ENCODE measurements around the gene GP9. TPM values are rescaled to one million over a fixed set of nuclear protein-coding genes. Genes with fewer than 3 reads are reported as not detected.
"Not testable (repeated sequence)": the region's sequence is repeated elsewhere in the genome, so short reads cannot be mapped to it uniquely, and the experiment has no call there.

GP9 gene
- total and polyA plus RNA-seq, 12 donors = 0.13 to 1.6 TPM; not detected in 10

- no peaks in the 10 kb centered on the region for H3K9me3 ChIP-seq (replicated peaks in 1 of 3)
- no peak for DNase-seq
- peaks cover 0 to 5% of the 10 kb centered on the region in 2 donors for H3K4me1 ChIP-seq (replicated peaks in 1 of 2)
- no peak overlapping the region for H3K4me3 ChIP-seq
- no peak overlapping the region for H3K27ac ChIP-seq
- no peak for TF ChIP-seq CTCF (IDR thresholded peaks at IDR 0.05)
- no peak for TF ChIP-seq POLR2A (IDR thresholded peaks at IDR 0.05)
- no peaks in the 10 kb centered on the region for H3K36me3 ChIP-seq (replicated peaks in 1 of 2)
- WGBS, 4 donors = 90 to 96% (median 90%) methylated on average over 5 to 6 of the region's 6 CpGs
- intact Hi-C loops (cut with DNase I) = no loop called here
- no peaks in the 10 kb centered on the region for H3K27me3 ChIP-seq
Observed at GRCh38 chr3:129084501-129084900, 23.9 kb downstream of the GP9 start.

GRCh38 chr3:129085165-129085715, 24.7 kb downstream of the GP9 start:
- DNase-seq = no peak
- Histone ChIP-seq H3K4me3 (no peak overlapping the region), H3K27ac (no peak overlapping the region), H3K36me3 (replicated peaks in 1 of 2) (no peaks in the 10 kb centered on the region), H3K9me3 (replicated peaks in 1 of 3) (no peaks in the 10 kb centered on the region), H3K27me3 (no peaks in the 10 kb centered on the region), H3K4me1 (replicated peaks in 1 of 2) (peaks cover 0 to 5% of the 10 kb centered on the region in 2 donors)
- TF ChIP-seq POLR2A (IDR thresholded peaks at IDR 0.05) = no peak
- TF ChIP-seq CTCF (IDR thresholded peaks at IDR 0.05) = no peak
- intact Hi-C loops (cut with DNase I) = no loop called here
- WGBS, 4 donors = 84 to 94% (median 90%) methylated on average over 5 to 12 of the region's 12 CpGs

- WGBS, 4 donors = 87 to 96% (median 92%) methylated on average over 3 to 4 of the region's 4 CpGs
Observed at GRCh38 chr3:129085818-129086217, 25.2 kb downstream of the GP9 start.

GRCh38 chr3:129087138-129087702, 26.6 kb downstream of the GP9 start:
- Histone ChIP-seq H3K36me3 (replicated peaks in 1 of 2) (peaks cover 0 to 11% of the 10 kb centered on the region in 2 donors), H3K27ac (peak overlapping the region in 2 of 5 donors; percentile 33 to 73), H3K9me3 (replicated peaks in 1 of 3) (no peaks in the 10 kb centered on the region), H3K4me1 (replicated peaks in 1 of 2) (peaks cover 0 to 5% of the 10 kb centered on the region in 2 donors), H3K27me3 (no peaks in the 10 kb centered on the region), H3K4me3 (no peak overlapping the region)
- DNase-seq = peak in 3 of 7 donors; percentile 36 to 62 (median 50)
- TF ChIP-seq POLR2A (IDR thresholded peaks at IDR 0.05) (no peak), CTCF (IDR thresholded peaks at IDR 0.05) (no peak)
- intact Hi-C loops (cut with DNase I) = no loop called here
- 43 to 75% (median 70%) methylated on average over 6 to 8 of the region's 8 CpGs for WGBS, 4 donors

More at GRCh38 chr3:129085818-129086217, 25.2 kb downstream of the GP9 start:
- no peaks in the 10 kb centered on the region for H3K36me3 ChIP-seq (replicated peaks in 1 of 2)
- intact Hi-C loops (cut with DNase I) = no loop called here
- H3K9me3 ChIP-seq (replicated peaks in 1 of 3) = no peaks in the 10 kb centered on the region
- H3K27ac ChIP-seq = no peak overlapping the region
- DNase-seq = no peak
- TF ChIP-seq CTCF (IDR thresholded peaks at IDR 0.05) = no peak
- no peak for TF ChIP-seq POLR2A (IDR thresholded peaks at IDR 0.05)
- peaks cover 0 to 5% of the 10 kb centered on the region in 2 donors for H3K4me1 ChIP-seq (replicated peaks in 1 of 2)
- no peaks in the 10 kb centered on the region for H3K27me3 ChIP-seq
- H3K4me3 ChIP-seq = no peak overlapping the region

- H3K27me3 ChIP-seq; intact Hi-C loops (cut with DNase I); H3K27ac ChIP-seq; H3K4me1 ChIP-seq (replicated peaks in 1 of 2); H3K9me3 ChIP-seq (replicated peaks in 1 of 3); H3K4me3 ChIP-seq: not testable (repeated sequence)
- WGBS, 4 donors = 4 to 8% methylated on average over 4 to 6 of the region's 9 CpGs; no CpG with 5 or more reads in 2 of the 4 donors
- H3K36me3 ChIP-seq (replicated peaks in 1 of 2) = peaks cover 0 to 13% of the 10 kb centered on the region in 2 donors
- peak in 5 of 7 donors; percentile 32 to 68 (median 42) for DNase-seq
Observed at GRCh38 chr3:129087904-129088303, 27.3 kb downstream of the GP9 start.

GRCh38 chr3:129088312-129088711, 27.7 kb downstream of the GP9 start:
- H3K4me1 ChIP-seq (replicated peaks in 1 of 2); H3K27ac ChIP-seq; DNase-seq; H3K9me3 ChIP-seq (replicated peaks in 1 of 3); intact Hi-C loops (cut with DNase I); H3K4me3 ChIP-seq; H3K27me3 ChIP-seq: not testable (repeated sequence)
- WGBS, 4 donors = no CpG with 5 or more reads among the region's 6 CpGs
- peaks cover 0 to 17% of the 10 kb centered on the region in 2 donors for H3K36me3 ChIP-seq (replicated peaks in 1 of 2)
